ENCODE results near the gene CFAP97D2. TPM values are rescaled to one million over a fixed set of nuclear protein-coding genes. Genes with fewer than 3 reads are reported as not detected.
"Not testable (repeated sequence)": the region's sequence is repeated elsewhere in the genome, so short reads cannot be mapped to it uniquely, and the experiment has no call there.

The CFAP97D2 gene
- total RNA-seq, 1 donor from 2014 or later = not detected

DNA sequence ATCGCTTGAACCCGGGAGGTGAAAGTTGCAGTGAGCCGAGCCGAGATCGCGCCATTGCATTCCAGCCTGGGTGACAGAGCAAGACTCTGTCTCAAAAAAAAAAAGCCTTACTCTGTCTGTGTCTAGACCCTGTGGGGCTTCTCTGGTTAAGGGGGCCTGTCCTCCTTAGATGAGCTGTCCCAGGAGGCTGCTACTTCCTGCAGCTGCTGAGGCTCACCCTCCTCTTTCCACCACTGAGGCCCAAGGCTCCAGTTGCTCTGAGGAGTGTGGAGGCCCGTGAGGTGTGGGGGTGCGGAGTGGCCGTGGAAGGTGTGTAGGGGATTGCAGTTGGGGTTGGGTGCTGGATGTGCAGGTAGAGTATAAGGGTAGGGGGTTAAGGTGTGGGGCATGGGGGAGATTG lies 24.6 kb upstream of the CFAP97D2 start:
- intact Hi-C loops (cut with DNase I) = no loop called here
- Histone ChIP-seq H3K9me3 (no peaks in the 10 kb centered on the region), H3K27ac (no peak overlapping the region), H3K4me1 (peaks cover 0 to 5% of the 10 kb centered on the region in 2 donors), H3K27me3 (no peaks in the 10 kb centered on the region), H3K4me3 (no peak overlapping the region), H3K36me3 (no peaks in the 10 kb centered on the region)
- TF ChIP-seq, protein P1, sequence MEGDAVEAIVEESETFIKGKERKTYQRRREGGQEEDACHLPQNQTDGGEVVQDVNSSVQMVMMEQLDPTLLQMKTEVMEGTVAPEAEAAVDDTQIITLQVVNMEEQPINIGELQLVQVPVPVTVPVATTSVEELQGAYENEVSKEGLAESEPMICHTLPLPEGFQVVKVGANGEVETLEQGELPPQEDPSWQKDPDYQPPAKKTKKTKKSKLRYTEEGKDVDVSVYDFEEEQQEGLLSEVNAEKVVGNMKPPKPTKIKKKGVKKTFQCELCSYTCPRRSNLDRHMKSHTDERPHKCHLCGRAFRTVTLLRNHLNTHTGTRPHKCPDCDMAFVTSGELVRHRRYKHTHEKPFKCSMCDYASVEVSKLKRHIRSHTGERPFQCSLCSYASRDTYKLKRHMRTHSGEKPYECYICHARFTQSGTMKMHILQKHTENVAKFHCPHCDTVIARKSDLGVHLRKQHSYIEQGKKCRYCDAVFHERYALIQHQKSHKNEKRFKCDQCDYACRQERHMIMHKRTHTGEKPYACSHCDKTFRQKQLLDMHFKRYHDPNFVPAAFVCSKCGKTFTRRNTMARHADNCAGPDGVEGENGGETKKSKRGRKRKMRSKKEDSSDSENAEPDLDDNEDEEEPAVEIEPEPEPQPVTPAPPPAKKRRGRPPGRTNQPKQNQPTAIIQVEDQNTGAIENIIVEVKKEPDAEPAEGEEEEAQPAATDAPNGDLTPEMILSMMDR (IDR thresholded peaks at IDR 0.05) = no peak
- no peak for DNase-seq (ENCODE audit: low spot score in 2 of 2)

DNA sequence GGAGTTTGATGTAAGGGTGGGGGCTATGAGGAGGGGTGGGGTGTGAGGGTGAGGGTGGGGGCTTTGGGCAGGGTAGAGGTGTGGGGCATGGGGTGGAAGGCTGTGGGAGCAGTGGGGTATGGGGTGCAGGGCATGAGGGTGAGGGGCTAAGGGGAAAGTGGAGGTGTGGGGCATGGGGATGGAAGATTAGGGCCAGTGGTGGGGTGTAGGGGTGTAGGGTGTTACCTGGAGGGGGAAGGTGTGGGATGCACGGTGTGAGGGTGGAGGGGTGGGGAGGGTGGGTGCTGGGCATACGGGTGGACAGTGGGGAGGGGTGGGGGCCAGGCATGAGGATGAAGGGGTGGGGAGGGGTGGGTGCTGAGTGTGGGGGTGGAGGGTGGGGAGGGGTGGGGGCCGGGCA lies 23.7 kb upstream of the CFAP97D2 start:
- Histone ChIP-seq H3K4me3 (no peak overlapping the region), H3K27ac (no peak overlapping the region), H3K27me3 (no peaks in the 10 kb centered on the region)

GRCh38 chr13:114155926-114156883 lies 22.9 kb upstream of the CFAP97D2 start:
- TF ChIP-seq, protein P1 (IDR thresholded peaks at IDR 0.05) = no peak
- Histone ChIP-seq H3K27ac (no peak overlapping the region), H3K27me3 (no peaks in the 10 kb centered on the region), H3K36me3 (no peaks in the 10 kb centered on the region), H3K4me3 (no peak overlapping the region), H3K4me1 (peaks cover 0 to 5% of the 10 kb centered on the region in 2 donors), H3K9me3 (no peaks in the 10 kb centered on the region)
- DNase-seq (ENCODE audit: low spot score in 2 of 2) = no peak
- intact Hi-C loops (cut with DNase I) = no loop called here

More for the DNA sequence above, 23.7 kb upstream of the CFAP97D2 start:
- intact Hi-C loops (cut with DNase I) = no loop called here
- TF ChIP-seq, protein P1 (IDR thresholded peaks at IDR 0.05) = no peak
- no peaks in the 10 kb centered on the region for H3K9me3 ChIP-seq
- no peaks in the 10 kb centered on the region for H3K36me3 ChIP-seq
- peaks cover 0 to 5% of the 10 kb centered on the region in 2 donors for H3K4me1 ChIP-seq
- no peak for DNase-seq (ENCODE audit: low spot score in 2 of 2)

DNA sequence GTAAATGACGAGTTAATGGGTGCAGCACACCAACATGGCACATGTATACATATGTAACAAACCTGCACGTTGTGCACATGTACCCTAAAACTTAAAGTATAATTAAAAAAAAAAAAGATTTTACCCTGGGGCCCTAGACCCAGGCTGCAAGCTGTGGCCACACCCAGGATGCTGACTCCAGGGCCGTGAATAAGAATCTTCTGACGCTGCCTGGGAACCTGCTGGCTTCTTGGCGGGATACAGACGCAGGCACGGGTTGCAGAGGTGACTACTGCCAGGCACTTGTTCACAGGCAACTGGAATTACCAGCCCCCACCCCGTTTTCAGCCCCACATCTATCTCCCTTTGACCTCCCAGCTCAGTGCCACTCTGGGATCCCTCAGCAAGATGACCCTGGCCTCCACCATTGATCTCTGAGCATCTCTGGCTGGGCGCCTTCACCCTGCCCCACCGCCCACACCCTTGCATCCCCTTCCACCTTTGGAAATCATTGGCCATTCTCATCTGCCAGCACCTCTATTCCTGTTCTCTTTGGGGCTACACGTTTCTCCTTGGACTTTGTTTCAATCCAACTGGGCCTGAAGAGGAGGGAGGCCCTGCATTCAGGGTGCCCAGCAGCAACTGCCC lies 21.1 kb upstream of the CFAP97D2 start:
- Histone ChIP-seq H3K4me3 (no peak overlapping the region), H3K9me3 (no peaks in the 10 kb centered on the region), H3K27ac (no peak overlapping the region), H3K36me3 (no peaks in the 10 kb centered on the region), H3K27me3 (no peaks in the 10 kb centered on the region), H3K4me1 (peaks cover 0 to 6% of the 10 kb centered on the region in 2 donors)
- no peak for DNase-seq (ENCODE audit: low spot score in 2 of 2)
- TF ChIP-seq, protein P1 (IDR thresholded peaks at IDR 0.05) = no peak
- intact Hi-C loops (cut with DNase I) = no loop called here

DNA sequence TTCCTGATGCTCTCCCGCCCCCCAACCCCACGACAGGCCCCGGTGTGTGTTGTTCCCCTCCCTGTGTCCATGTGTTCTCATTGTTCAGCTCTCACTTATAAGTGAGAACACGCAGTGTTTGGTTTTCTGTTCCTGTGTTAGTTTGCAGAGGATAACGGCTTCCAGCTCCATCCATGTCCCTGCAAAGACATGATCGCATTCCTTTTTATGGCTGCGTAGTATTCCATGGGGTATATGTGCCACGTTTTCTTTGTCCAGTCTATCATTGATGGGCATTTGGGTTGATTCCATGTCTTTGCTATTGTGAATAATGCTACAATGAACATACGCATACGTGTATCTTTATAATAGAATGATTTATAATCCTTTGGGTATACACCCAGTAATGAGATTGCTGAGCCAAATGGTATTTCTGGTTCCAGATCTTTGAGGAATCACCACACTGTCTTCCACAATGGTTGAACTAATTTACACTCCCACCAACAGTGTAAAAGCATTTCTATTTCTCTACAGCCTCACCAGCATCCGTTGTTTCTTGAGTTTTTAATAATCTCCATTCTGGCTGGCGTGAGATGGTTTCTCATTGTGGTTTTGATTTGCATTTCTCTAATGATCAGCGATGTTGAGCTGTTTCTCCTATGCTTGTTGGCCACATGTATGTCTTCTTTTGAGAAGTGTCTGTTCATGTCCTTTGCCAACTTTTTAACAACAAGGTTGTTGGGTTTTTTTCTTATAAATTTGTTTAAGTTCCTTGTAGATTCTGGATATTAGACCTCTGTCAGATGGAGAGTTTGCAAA lies 20.0 kb upstream of the CFAP97D2 start:
- H3K27ac ChIP-seq; H3K27me3 ChIP-seq; H3K4me3 ChIP-seq; H3K4me1 ChIP-seq; intact Hi-C loops (cut with DNase I); DNase-seq (ENCODE audit: low spot score in 2 of 2); H3K9me3 ChIP-seq; H3K36me3 ChIP-seq: not testable (repeated sequence)

Measured in ascending aorta (tissue), 2 donors.